ENCODE results near the gene SLC26A3. TPM values are rescaled to one million over a fixed set of nuclear protein-coding genes. Genes with fewer than 3 reads are reported as not detected.

The SLC26A3 gene
- polyA plus RNA-seq, 4 donors = 0.10 to 0.24 (median 0.17) TPM; not detected in 1

GRCh38 chr7:107754642-107755041 lies 48.4 kb downstream of the SLC26A3 start:
- no peak for DNase-seq (ENCODE audit: low read depth in 4 of 4, low spot score in 3 of 4)

- DNase-seq (ENCODE audit: low read depth in 4 of 4, low spot score in 3 of 4) = no peak
Observed at GRCh38 chr7:107751113-107751512, 51.9 kb downstream of the SLC26A3 start.

- no peak for DNase-seq (ENCODE audit: low read depth in 4 of 4, low spot score in 3 of 4)
Observed at GRCh38 chr7:107746006-107746405, 57.0 kb downstream of the SLC26A3 start.

- DNase-seq (ENCODE audit: low read depth in 4 of 4, low spot score in 3 of 4) = peak in 1 of 4 donors; percentile 1
Observed at GRCh38 chr7:107744345-107744750, 58.7 kb downstream of the SLC26A3 start.

GRCh38 chr7:107743567-107744344 lies 59.3 kb downstream of the SLC26A3 start, which contains the start of gene CBLL1:
Gene CBLL1, plus strand, starts transcription at chr7:107744142. Its CDS starts 22 bp downstream, at chr7:107744164.
- DNase-seq (ENCODE audit: low read depth in 4 of 4, low spot score in 3 of 4) = peak; percentile 89 to 91 (median 90)

GRCh38 chr7:107742678-107743566 lies 60.1 kb downstream of the SLC26A3 start:
- DNase-seq (ENCODE audit: low read depth in 4 of 4, low spot score in 3 of 4) = peak in 2 of 4 donors; percentile 1 to 24

- DNase-seq (ENCODE audit: low read depth in 4 of 4, low spot score in 3 of 4) = no peak
Observed at GRCh38 chr7:107728276-107728675, 74.7 kb downstream of the SLC26A3 start.

- no peak for DNase-seq (ENCODE audit: low read depth in 4 of 4, low spot score in 3 of 4)
Observed at GRCh38 chr7:107726356-107727130, 76.5 kb downstream of the SLC26A3 start.

GRCh38 chr7:107725138-107725740 lies 77.8 kb downstream of the SLC26A3 start:
- peak in 3 of 4 donors; percentile 10 to 38 (median 36) for DNase-seq (ENCODE audit: low read depth in 4 of 4, low spot score in 3 of 4)

GRCh38 chr7:107723255-107723654 lies 79.8 kb downstream of the SLC26A3 start:
- DNase-seq (ENCODE audit: low read depth in 4 of 4, low spot score in 3 of 4) = no peak

GRCh38 chr7:107721286-107721685 lies 81.7 kb downstream of the SLC26A3 start:
- no peak for DNase-seq (ENCODE audit: low read depth in 4 of 4, low spot score in 3 of 4)

- no peak for DNase-seq (ENCODE audit: low read depth in 4 of 4, low spot score in 3 of 4)
Observed at GRCh38 chr7:107718456-107719193, 84.4 kb downstream of the SLC26A3 start.

- DNase-seq (ENCODE audit: low read depth in 4 of 4, low spot score in 3 of 4) = no peak
Observed at GRCh38 chr7:107715531-107715930, 87.5 kb downstream of the SLC26A3 start.

Other genes with a start within 250 kb of the SLC26A3 start
- 10 to 100 TPM; 27.7 to 43.1 (median 37.7) TPM for gene COG5, start 239.3 kb downstream of the SLC26A3 start, polyA plus RNA-seq (ENCODE audit: insufficient read length in 4 of 4)
- 10 to 100 TPM; 10.0 to 18.5 (median 17.1) TPM for gene DUS4L, start 239.3 kb downstream of the SLC26A3 start, polyA plus RNA-seq (ENCODE audit: insufficient read length in 4 of 4)
- gene BCAP29, start 223.0 kb downstream of the SLC26A3 start, polyA plus RNA-seq (ENCODE audit: insufficient read length in 4 of 4) = 10 to 100 TPM; 45.9 to 87.7 (median 63.3) TPM
- 1 to 10 TPM in 3 of 4 donors, under 1 TPM in 1; 0.53 to 6.8 (median 3.1) TPM for gene SLC26A4, start 142.4 kb downstream of the SLC26A3 start, polyA plus RNA-seq (ENCODE audit: insufficient read length in 4 of 4)
- 10 to 100 TPM; 27.4 to 35.0 (median 29.5) TPM for gene CBLL1, start 59.1 kb downstream of the SLC26A3 start, polyA plus RNA-seq (ENCODE audit: insufficient read length in 4 of 4)
- 100 to 1,000 TPM in 3 of 4 donors, 10 to 100 TPM in 1; 68.2 to 146 (median 118) TPM for gene DLD, start 88.0 kb upstream of the SLC26A3 start, polyA plus RNA-seq (ENCODE audit: insufficient read length in 4 of 4)
- 100 to 1,000 TPM; 638 to 817 (median 677) TPM for gene LAMB1, start 199.9 kb upstream of the SLC26A3 start, polyA plus RNA-seq (ENCODE audit: insufficient read length in 4 of 4)